SU-DHL-6 (cell line): Measurements from ENCODE around the gene CTBP1.

Experiments
- H2AFZ ChIP-seq: fragments of 200-600 bp; sonication (generic); 2 replicates; pipeline ENCODE4 v1.6.1; 2014; ENCODE audit warnings: low read depth, mild to moderate bottlenecking, moderate library complexity, mixed read lengths, antibody characterized with exemption, low read length; ENCODE audit not compliant: severe bottlenecking
- H3F3A ChIP-seq: fragments of 200-600 bp; shearing (Covaris generic); 2 replicates; pipeline ENCODE4 v1.6.0; 2016; ENCODE audit warnings: antibody characterized with exemption, mild to moderate bottlenecking; ENCODE audit not compliant: insufficient read depth
- H3K27ac ChIP-seq: fragments of 200-600 bp; sonication (generic); 2 replicates; pipeline ENCODE4 v1.5.1; 2016; ENCODE audit warnings: low read depth, mild to moderate bottlenecking, low read length, moderate library complexity, mixed read lengths
- H3K27me3 ChIP-seq: fragments of 200-600 bp; sonication (generic), shearing (Covaris generic); 2 replicates; pipeline ENCODE4 v1.6.0; 2014; ENCODE audit warnings: mild to moderate bottlenecking, low read length
- H3K36me3 ChIP-seq: fragments of 200-600 bp; sonication (generic); 2 replicates; pipeline ENCODE4 v1.6.1; 2014; ENCODE audit warnings: mild to moderate bottlenecking, low read length, mixed read lengths
- H3K4me2 ChIP-seq: fragments of 300-600, 200-600 bp; shearing (Covaris generic), sonication (generic); 2 replicates; pipeline ENCODE4 v1.6.0; 2014; ENCODE audit warnings: low read length, low read depth, mild to moderate bottlenecking; ENCODE audit not compliant: poor library complexity, severe bottlenecking
- H3K4me3 ChIP-seq: fragments of 200-600 bp; sonication (generic); 2 replicates; pipeline ENCODE4 v1.5.1; 2014; ENCODE audit warnings: antibody characterized with exemption, low read length, mild to moderate bottlenecking, mixed read lengths; ENCODE audit not compliant: insufficient read depth, poor library complexity, severe bottlenecking
- H3K79me2 ChIP-seq: fragments of 200-600 bp; sonication (generic); 2 replicates; pipeline ENCODE4 v1.6.1; 2014; ENCODE audit warnings: mild to moderate bottlenecking, low read length, moderate library complexity; ENCODE audit not compliant: insufficient read depth
- H3K9ac ChIP-seq: fragments of 200-600 bp; sonication (generic); 2 replicates; pipeline ENCODE4 v1.7.0; 2014; ENCODE audit warnings: mild to moderate bottlenecking, low read length
- H3K9me2 ChIP-seq: fragments of 200-600 bp; sonication (generic); replicated peaks from 2 replicates; pipeline ENCODE4 v1.6.1; 2014; ENCODE audit warnings: low read length; ENCODE audit not compliant: insufficient read depth
- H3K9me3 ChIP-seq: fragments of 200-600 bp; sonication (generic); 2 replicates; pipeline ENCODE4 v1.6.1; 2014; ENCODE audit warnings: low read length, mixed read lengths; ENCODE audit not compliant: insufficient read depth
- H4K20me1 ChIP-seq: fragments of 200-600 bp; sonication (generic); 2 replicates; pipeline ENCODE4 v1.6.1; 2014; ENCODE audit warnings: low read depth, mild to moderate bottlenecking, antibody characterized with exemption, low read length, moderate library complexity, mixed read lengths
- CTCF ChIP-seq: fragments of 200-600 bp; sonication (generic); IDR thresholded peaks from one replicate; pipeline ENCODE4 v1.5.1; 2017; ENCODE audit warnings: antibody characterized with exemption, mild to moderate bottlenecking, low read length, moderate library complexity; ENCODE audit not compliant: insufficient read depth, poor library complexity, severe bottlenecking
- EZH2phosphoT487 ChIP-seq: fragments of 200-600 bp; sonication (generic), shearing (Covaris generic); conservative IDR thresholded peaks from 2 replicates; pipeline ENCODE4 v1.6.1; 2018; ENCODE audit warnings: mild to moderate bottlenecking, antibody characterized with exemption, low read length, moderate library complexity, mixed read lengths

The CTBP1 gene

GRCh38 chr4:1195891-1196401 is 53.0 kb downstream of the CTBP1 start:
- no peaks in the 10 kb centered on the region for H3K27me3 ChIP-seq
- no peaks in the 10 kb centered on the region for H3K9me2 ChIP-seq
- no peaks in the 10 kb centered on the region for H3K36me3 ChIP-seq
- no peak overlapping the region for H3K9ac ChIP-seq
- H3K79me2 ChIP-seq: 0 out of 2 replicates have a peak, but pooled peaks cover 6% of the 10 kb centered on the region
- H2AFZ ChIP-seq: no peak overlapping the region
- no peaks in the 10 kb centered on the region for H3K9me3 ChIP-seq
- H3F3A ChIP-seq: peaks cover 17% of the 10 kb centered on the region
- TF ChIP-seq EZH2phosphoT487 (no peak), CTCF (no peak)
- no peaks in the 10 kb centered on the region for H4K20me1 ChIP-seq
- H3K4me2 ChIP-seq: no peak overlapping the region
- no peak overlapping the region for H3K4me3 ChIP-seq
- no peak overlapping the region for H3K27ac ChIP-seq

- H4K20me1 ChIP-seq: no peaks in the 10 kb centered on the region
- no peaks in the 10 kb centered on the region for H3K27me3 ChIP-seq
- H3F3A ChIP-seq: peaks cover 21% of the 10 kb centered on the region
- H3K27ac ChIP-seq: no peak overlapping the region
- no peak overlapping the region for H2AFZ ChIP-seq
- H3K4me2 ChIP-seq: no peak overlapping the region
- H3K9ac ChIP-seq: no peak overlapping the region
- H3K9me2 ChIP-seq: no peaks in the 10 kb centered on the region
- H3K9me3 ChIP-seq: no peaks in the 10 kb centered on the region
- H3K79me2 ChIP-seq: 0 out of 2 replicates have a peak, but pooled peaks cover 1% of the 10 kb centered on the region
- TF ChIP-seq CTCF (no peak), EZH2phosphoT487 (no peak)
- no peaks in the 10 kb centered on the region for H3K36me3 ChIP-seq
- H3K4me3 ChIP-seq: no peak overlapping the region
Observed at GRCh38 chr4:1195109-1195671, 53.7 kb downstream of the CTBP1 start.

- Histone ChIP-seq H3K4me2 (no peak overlapping the region), H3K9ac (no peak overlapping the region), H3K9me2 (no peaks in the 10 kb centered on the region), H2AFZ (no peak overlapping the region), H3F3A (peaks cover 12% of the 10 kb centered on the region; the same call in 1 of the 2 replicates), H3K36me3 (no peaks in the 10 kb centered on the region), H3K4me3 (no peak overlapping the region), H3K27me3 (no peaks in the 10 kb centered on the region), H3K27ac (no peak overlapping the region), H4K20me1 (no peaks in the 10 kb centered on the region), H3K79me2 (no peaks in the 10 kb centered on the region), H3K9me3 (no peaks in the 10 kb centered on the region)
- no peak for TF ChIP-seq EZH2phosphoT487
- no peak for TF ChIP-seq CTCF
Observed at GRCh38 chr4:1194010-1194900, 54.7 kb downstream of the CTBP1 start.
